Muscle layer of duodenum (tissue), 2 donors: Measurements from ENCODE around the gene AFG1L.
A peak's percentile ranks its signal among the peaks of the same experiment; 100 is the strongest.
"Not testable (repeated sequence)": the region's sequence is repeated elsewhere in the genome, so short reads cannot be mapped to it uniquely, and the experiment has no call there.

Source experiments
- H3K27ac ChIP-seq: one replicate; pipeline ENCODE4 v1.7.0; 2013; ENCODE audit warnings: mild to moderate bottlenecking, low read length
- H3K27me3 ChIP-seq: one replicate; pipeline ENCODE4 v1.7.0; 2013; ENCODE audit warnings: low read depth, mild to moderate bottlenecking, control low read depth, low read length
- H3K36me3 ChIP-seq, 2 donors: one replicate each; pipeline ENCODE4 v1.7.0; 2013; ENCODE audit warnings: low read length in 2 of 2, control low read depth in 1 of 2, mild to moderate bottlenecking in 1 of 2; ENCODE audit not compliant: insufficient read depth in 2 of 2, control insufficient read depth in 1 of 2
- H3K4me1 ChIP-seq, 2 donors: one replicate each; pipeline ENCODE4 v1.7.0; 2013; ENCODE audit warnings: low read length in 2 of 2, mild to moderate bottlenecking in 2 of 2, control low read depth in 1 of 2, moderate library complexity in 1 of 2; ENCODE audit not compliant: insufficient read depth in 2 of 2, control insufficient read depth in 1 of 2
- H3K4me3 ChIP-seq, 2 donors: one replicate each; pipeline ENCODE4 v1.7.0; 2013; ENCODE audit warnings: low read length in 2 of 2, low read depth in 1 of 2, mild to moderate bottlenecking in 1 of 2
- H3K9me3 ChIP-seq, 2 donors: one replicate each; pipeline ENCODE4 v1.7.0; 2013; ENCODE audit warnings: low read length in 2 of 2, control low read depth in 1 of 2, mild to moderate bottlenecking in 1 of 2; ENCODE audit not compliant: control insufficient read depth in 1 of 2
- donor health status: healthy.

The AFG1L gene

GRCh38 chr6:108260809-108261569 is 33.9 kb upstream of the AFG1L start, which contains the start of gene SNX3:
TSS of gene SNX3 (minus strand) at chr6:108261040. CDS start at chr6:108260921, 119 bp downstream.
- Histone ChIP-seq H3K4me1 (peaks cover 0 to 21% of the 10 kb centered on the region in 2 donors), H3K27me3 (no peaks in the 10 kb centered on the region), H3K27ac (peak within 1 kb of the TSS; percentile 94), H3K4me3 (peak within 1 kb of the TSS; percentile 97 to 98), H3K36me3 (peaks cover 0 to 4% of the 10 kb centered on the region in 2 donors), H3K9me3 (no peaks in the 10 kb centered on the region)

DNA sequence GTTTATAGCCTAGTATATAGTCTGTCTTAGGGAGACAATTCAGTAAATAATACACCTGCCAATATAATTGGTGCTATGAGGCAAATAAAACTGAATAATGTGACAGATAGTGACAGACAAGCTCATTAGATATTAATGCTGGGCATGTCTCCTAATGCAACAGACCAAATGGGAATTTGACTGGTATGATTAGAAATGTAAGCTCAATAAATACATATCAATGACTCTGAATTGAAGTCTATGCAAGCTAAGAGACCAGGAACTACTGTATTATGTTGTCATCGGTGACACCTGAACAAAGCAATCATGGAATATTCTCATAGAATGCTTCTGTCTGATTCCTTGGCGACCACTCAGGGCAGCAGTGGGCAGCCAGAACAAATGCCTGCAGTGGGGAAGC is 31.5 kb upstream of the AFG1L start:
- Histone ChIP-seq H3K36me3 (peaks cover 0 to 4% of the 10 kb centered on the region in 2 donors), H3K27ac (no peak overlapping the region), H3K4me3 (no peak overlapping the region), H3K9me3 (no peaks in the 10 kb centered on the region), H3K4me1 (peaks cover 0 to 12% of the 10 kb centered on the region in 2 donors), H3K27me3 (no peaks in the 10 kb centered on the region)

GRCh38 chr6:108268845-108269244 is 26.0 kb upstream of the AFG1L start:
- Histone ChIP-seq H3K4me3 (no peak overlapping the region), H3K4me1 (no peaks in the 10 kb centered on the region), H3K27ac (no peak overlapping the region), H3K27me3 (no peaks in the 10 kb centered on the region), H3K9me3 (no peaks in the 10 kb centered on the region), H3K36me3 (no peaks in the 10 kb centered on the region)

DNA sequence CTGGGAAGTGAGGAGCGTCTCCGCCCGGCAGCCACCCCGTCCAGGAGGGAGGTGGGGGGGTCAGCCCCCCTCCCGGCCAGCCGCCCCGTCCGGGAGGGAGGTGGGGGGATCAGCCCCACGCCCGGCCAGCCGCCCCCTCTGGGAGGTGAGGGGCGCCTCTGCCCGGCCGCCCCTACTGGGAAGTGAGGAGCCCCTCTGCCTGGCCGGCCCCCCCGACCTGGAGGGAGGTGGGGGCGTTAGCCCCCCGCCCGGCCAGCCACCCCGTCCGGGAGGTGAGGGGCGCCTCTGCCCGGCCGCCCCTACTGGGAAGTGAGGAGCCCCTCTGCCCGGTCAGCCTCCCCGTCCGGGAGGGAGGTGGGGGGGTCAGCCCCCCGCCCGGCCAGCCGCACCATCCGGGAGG is 24.9 kb upstream of the AFG1L start:
- H3K36me3 ChIP-seq, H3K9me3 ChIP-seq, H3K4me1 ChIP-seq, H3K27me3 ChIP-seq, H3K27ac ChIP-seq, H3K4me3 ChIP-seq: not testable (repeated sequence)

- H3K27me3 ChIP-seq, result no peaks in the 10 kb centered on the region
- no peaks in the 10 kb centered on the region for H3K36me3 ChIP-seq
- H3K27ac ChIP-seq, result no peak overlapping the region
- no peak overlapping the region for H3K4me3 ChIP-seq
- no peaks in the 10 kb centered on the region for H3K4me1 ChIP-seq
- H3K9me3 ChIP-seq, result no peaks in the 10 kb centered on the region
These were observed 20.3 kb upstream of the AFG1L start for GRCh38 chr6:108274546-108274945.

DNA sequence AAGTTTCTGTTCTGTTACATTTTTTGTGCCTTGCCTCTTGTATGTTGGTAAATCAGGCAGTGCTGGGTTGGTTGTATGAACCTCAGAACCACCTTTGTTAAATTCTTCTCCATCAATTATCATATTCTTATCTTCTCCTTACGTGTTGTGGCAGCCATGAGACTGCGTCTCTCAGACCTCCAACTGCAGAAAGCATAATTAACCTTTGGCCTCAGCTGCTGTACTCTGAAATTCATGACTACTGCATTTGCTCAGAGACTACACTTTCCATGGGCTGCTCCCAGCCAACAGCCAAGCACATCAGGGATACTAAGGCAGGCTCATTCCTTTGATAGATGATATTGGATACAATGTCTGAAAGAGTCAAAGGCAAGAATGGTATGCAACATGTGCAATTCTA is 18.9 kb upstream of the AFG1L start:
- no peaks in the 10 kb centered on the region for H3K9me3 ChIP-seq
- H3K27me3 ChIP-seq, result no peaks in the 10 kb centered on the region
- H3K4me1 ChIP-seq, result no peaks in the 10 kb centered on the region
- H3K36me3 ChIP-seq, result no peaks in the 10 kb centered on the region
- no peak overlapping the region for H3K27ac ChIP-seq
- H3K4me3 ChIP-seq, result no peak overlapping the region

DNA sequence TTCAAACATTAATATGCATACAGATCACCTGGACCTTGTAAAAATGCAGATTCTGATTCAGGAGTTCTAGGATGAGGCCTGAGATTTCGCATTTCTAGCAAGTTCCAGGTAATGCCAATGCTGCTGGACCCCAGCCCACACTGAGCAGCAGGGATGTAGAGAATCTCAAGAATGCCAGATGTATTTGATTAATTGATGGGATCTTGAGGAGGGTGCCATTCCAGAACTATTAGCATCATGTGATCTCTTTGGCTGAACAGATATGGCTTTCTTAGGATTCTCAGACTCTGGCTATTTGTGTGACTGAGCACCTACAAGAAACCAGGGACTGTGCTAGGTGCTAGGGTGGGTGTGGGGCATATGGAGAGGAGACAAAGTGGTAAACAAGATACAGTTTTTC is 17.6 kb upstream of the AFG1L start:
- Histone ChIP-seq H3K27me3 (no peaks in the 10 kb centered on the region), H3K27ac (no peak overlapping the region), H3K36me3 (no peaks in the 10 kb centered on the region), H3K4me1 (no peaks in the 10 kb centered on the region), H3K4me3 (no peak overlapping the region), H3K9me3 (no peaks in the 10 kb centered on the region)

GRCh38 chr6:108277831-108278230 is 17.0 kb upstream of the AFG1L start:
- H3K4me3 ChIP-seq, result no peak overlapping the region
- no peaks in the 10 kb centered on the region for H3K36me3 ChIP-seq
- no peaks in the 10 kb centered on the region for H3K9me3 ChIP-seq
- no peaks in the 10 kb centered on the region for H3K27me3 ChIP-seq
- no peaks in the 10 kb centered on the region for H3K4me1 ChIP-seq
- no peak overlapping the region for H3K27ac ChIP-seq

DNA sequence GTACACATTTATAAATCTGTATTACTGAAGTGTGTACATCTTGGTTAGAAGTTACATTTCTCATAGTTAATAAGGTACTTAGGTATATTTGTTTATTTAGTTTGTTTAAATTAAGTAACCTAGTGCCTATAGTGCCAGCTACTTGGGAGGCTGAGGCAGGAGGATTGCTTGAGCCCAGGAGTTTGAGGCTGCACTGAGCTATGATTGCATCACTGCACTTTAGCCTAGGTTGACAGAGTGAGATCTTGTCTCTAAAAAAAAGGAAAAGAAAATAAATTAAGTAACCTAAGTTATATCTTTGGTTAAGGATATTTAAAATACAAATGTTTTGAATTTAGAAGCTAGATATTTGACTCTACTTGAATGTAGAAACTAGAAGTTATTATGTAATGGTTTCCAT is 9.5 kb upstream of the AFG1L start:
- Histone ChIP-seq H3K36me3 (no peaks in the 10 kb centered on the region), H3K4me1 (no peaks in the 10 kb centered on the region), H3K9me3 (no peaks in the 10 kb centered on the region), H3K4me3 (no peak overlapping the region), H3K27me3 (no peaks in the 10 kb centered on the region), H3K27ac (no peak overlapping the region)

- H3K4me3 ChIP-seq, result no peak overlapping the region
- H3K9me3 ChIP-seq, result no peaks in the 10 kb centered on the region
- no peaks in the 10 kb centered on the region for H3K27me3 ChIP-seq
- no peaks in the 10 kb centered on the region for H3K4me1 ChIP-seq
- H3K27ac ChIP-seq, result no peak overlapping the region
- H3K36me3 ChIP-seq, result no peaks in the 10 kb centered on the region
These were observed 8.5 kb upstream of the AFG1L start for GRCh38 chr6:108286366-108286765.

DNA sequence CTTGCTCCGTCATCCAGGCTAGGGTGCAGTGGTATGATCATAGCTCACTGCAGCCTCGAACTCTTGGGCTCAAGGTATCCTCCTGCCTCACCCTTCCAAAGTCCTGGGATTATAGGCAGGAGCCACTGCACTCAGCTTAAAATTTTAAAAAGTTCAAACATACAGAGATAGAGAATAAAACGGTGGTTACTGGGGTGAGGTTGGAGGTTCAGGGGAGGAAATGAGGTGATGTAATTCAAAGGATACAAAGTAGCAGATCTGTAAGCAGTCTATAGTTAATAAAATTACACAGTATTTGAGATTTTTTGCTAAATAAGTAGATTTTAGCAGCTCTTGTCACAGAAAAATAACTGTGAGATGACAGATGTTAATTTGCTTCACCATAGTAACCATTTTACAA is 7.5 kb upstream of the AFG1L start:
- Histone ChIP-seq H3K27me3 (no peaks in the 10 kb centered on the region), H3K27ac (no peak overlapping the region)

DNA sequence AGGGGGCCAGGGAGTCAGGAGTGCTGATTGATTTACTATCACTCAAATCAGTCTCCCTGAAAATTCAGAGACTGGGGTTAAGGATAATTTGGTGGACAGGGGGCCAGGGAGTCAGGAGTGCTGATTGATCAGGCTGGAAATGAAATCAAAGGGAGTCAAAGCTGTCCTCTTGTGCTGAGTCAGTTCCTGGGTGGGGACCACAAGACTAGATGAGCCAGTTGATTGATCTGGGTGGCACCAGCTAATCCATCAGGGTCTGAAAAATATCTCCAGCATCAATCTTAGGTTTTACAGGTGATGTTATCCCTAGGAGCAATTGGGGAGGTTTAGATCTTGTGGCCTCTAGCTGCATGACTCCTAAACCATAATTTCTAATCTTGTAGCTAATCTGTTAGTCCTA is 6.1 kb upstream of the AFG1L start:
- Histone ChIP-seq H3K36me3 (no peaks in the 10 kb centered on the region), H3K9me3 (no peaks in the 10 kb centered on the region), H3K4me3 (no peak overlapping the region), H3K27me3 (no peaks in the 10 kb centered on the region), H3K4me1 (no peaks in the 10 kb centered on the region), H3K27ac (no peak overlapping the region)

More for the DNA sequence above, 7.5 kb upstream of the AFG1L start:
- Histone ChIP-seq H3K9me3 (no peaks in the 10 kb centered on the region), H3K36me3 (no peaks in the 10 kb centered on the region), H3K4me1 (no peaks in the 10 kb centered on the region), H3K4me3 (no peak overlapping the region)
